ENCODE results near the gene LIN7B.

GRCh38 chr19:49130325-49130724 lies 16.2 kb downstream of the LIN7B start:
- no peak for TF ChIP-seq CTCF (IDR thresholded peaks at IDR 0.05)
- TF ChIP-seq POLR2A (IDR thresholded peaks at IDR 0.05) = no peak

All from tibial nerve (tissue), 3 donors.